ENCODE measurements around the gene MRPL18. TPM values are rescaled to one million over a fixed set of nuclear protein-coding genes. Genes with fewer than 3 reads are reported as not detected.

Gene MRPL18
- total RNA-seq, 4 donors from 2014 or later = 38.0 to 85.2 (median 74.1) TPM

GRCh38 chr6:159833997-159834603 lies 43.8 kb downstream of the MRPL18 start:
- H3K27ac ChIP-seq = no peak overlapping the region
- peaks cover 0 to 10% (median 3%) of the 10 kb centered on the region in 4 donors for H3K4me1 ChIP-seq
- DNase-seq (ENCODE audit: low spot score in 2 of 2) = no peak
- no peaks in the 10 kb centered on the region for H3K36me3 ChIP-seq
- 82 to 88% methylated on average over 5 of the region's 5 CpGs for WGBS, 2 donors
- no peaks in the 10 kb centered on the region for H3K27me3 ChIP-seq
- no peaks in the 10 kb centered on the region for H3K9me3 ChIP-seq
- no peak for TF ChIP-seq POLR2A (IDR thresholded peaks at IDR 0.05)
- TF ChIP-seq EP300 (IDR thresholded peaks at IDR 0.05) = no peak
- TF ChIP-seq, protein P1, sequence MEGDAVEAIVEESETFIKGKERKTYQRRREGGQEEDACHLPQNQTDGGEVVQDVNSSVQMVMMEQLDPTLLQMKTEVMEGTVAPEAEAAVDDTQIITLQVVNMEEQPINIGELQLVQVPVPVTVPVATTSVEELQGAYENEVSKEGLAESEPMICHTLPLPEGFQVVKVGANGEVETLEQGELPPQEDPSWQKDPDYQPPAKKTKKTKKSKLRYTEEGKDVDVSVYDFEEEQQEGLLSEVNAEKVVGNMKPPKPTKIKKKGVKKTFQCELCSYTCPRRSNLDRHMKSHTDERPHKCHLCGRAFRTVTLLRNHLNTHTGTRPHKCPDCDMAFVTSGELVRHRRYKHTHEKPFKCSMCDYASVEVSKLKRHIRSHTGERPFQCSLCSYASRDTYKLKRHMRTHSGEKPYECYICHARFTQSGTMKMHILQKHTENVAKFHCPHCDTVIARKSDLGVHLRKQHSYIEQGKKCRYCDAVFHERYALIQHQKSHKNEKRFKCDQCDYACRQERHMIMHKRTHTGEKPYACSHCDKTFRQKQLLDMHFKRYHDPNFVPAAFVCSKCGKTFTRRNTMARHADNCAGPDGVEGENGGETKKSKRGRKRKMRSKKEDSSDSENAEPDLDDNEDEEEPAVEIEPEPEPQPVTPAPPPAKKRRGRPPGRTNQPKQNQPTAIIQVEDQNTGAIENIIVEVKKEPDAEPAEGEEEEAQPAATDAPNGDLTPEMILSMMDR (IDR thresholded peaks at IDR 0.05) = no peak
- H3K4me3 ChIP-seq = no peak overlapping the region

- peak overlapping the region in 1 of 4 donors; percentile 31 for H3K4me3 ChIP-seq
- H3K27ac ChIP-seq = peak overlapping the region in 2 of 4 donors; percentile 56 to 64
- H3K4me1 ChIP-seq = peaks cover 0 to 10% (median 3%) of the 10 kb centered on the region in 4 donors
- H3K9me3 ChIP-seq = no peaks in the 10 kb centered on the region
- WGBS, 2 donors = 75 to 76% methylated on average over 29 of the region's 29 CpGs
- H3K27me3 ChIP-seq = no peaks in the 10 kb centered on the region
- DNase-seq (ENCODE audit: low spot score in 2 of 2) = no peak
- no peaks in the 10 kb centered on the region for H3K36me3 ChIP-seq
- TF ChIP-seq EP300 (IDR thresholded peaks at IDR 0.05) (no peak), POLR2A (IDR thresholded peaks at IDR 0.05) (no peak)
- TF ChIP-seq, protein P1 (IDR thresholded peaks at IDR 0.05) = no peak
Measured at GRCh38 chr6:159836718-159837490, 46.6 kb downstream of the MRPL18 start.

GRCh38 chr6:159837511-159837910 lies 47.2 kb downstream of the MRPL18 start:
- WGBS, 2 donors = 82 to 94% methylated on average over 8 of the region's 8 CpGs
- TF ChIP-seq EP300 (IDR thresholded peaks at IDR 0.05) (no peak), POLR2A (IDR thresholded peaks at IDR 0.05) (no peak)
- TF ChIP-seq, protein P1 (IDR thresholded peaks at IDR 0.05) = no peak
- H3K4me3 ChIP-seq = no peak overlapping the region
- no peaks in the 10 kb centered on the region for H3K9me3 ChIP-seq
- DNase-seq (ENCODE audit: low spot score in 2 of 2) = no peak
- H3K27ac ChIP-seq = no peak overlapping the region
- no peaks in the 10 kb centered on the region for H3K27me3 ChIP-seq
- H3K4me1 ChIP-seq = peaks cover 0 to 10% (median 3%) of the 10 kb centered on the region in 4 donors
- H3K36me3 ChIP-seq = no peaks in the 10 kb centered on the region

DNA sequence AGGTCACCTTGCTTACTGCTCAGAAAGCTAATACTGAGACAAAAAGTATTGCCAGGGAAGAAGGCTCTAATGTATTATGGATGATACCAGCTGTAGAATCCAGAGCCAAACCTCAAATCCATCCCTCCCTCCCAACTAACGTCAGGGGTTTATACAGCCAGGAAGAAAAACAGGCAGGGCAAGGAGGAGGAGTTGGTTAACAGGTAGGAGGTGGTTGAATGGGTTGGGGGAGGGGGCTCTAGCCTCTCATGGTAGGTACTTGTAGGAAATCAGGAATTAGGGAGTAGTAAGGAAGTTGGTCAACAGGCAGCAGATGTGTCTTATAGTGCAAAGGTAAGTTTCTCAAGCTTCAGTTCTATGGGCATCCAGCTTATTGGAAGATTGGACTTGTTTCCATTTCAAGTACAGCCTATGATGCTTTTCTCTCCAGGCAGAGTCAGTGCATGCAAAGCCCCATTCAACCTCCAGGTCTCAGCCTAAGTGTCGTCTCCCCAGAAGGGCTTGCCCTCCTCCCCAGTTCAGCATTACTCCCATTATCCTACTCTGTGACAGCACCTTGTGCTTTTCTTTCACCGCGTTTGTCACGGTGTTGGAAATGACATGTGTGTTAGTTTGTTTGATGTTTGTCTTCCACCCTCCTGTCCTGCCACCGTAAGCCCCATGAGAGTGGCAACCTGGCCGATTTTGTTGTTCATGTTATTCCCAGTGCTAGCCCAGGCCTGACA lies 47.9 kb downstream of the MRPL18 start:
- Histone ChIP-seq H3K36me3 (no peaks in the 10 kb centered on the region), H3K27me3 (no peaks in the 10 kb centered on the region), H3K9me3 (no peaks in the 10 kb centered on the region), H3K4me1 (peaks cover 0 to 10% (median 3%) of the 10 kb centered on the region in 4 donors), H3K4me3 (no peak overlapping the region), H3K27ac (no peak overlapping the region)
- no peak for DNase-seq (ENCODE audit: low spot score in 2 of 2)
- WGBS, 2 donors = 76 to 81% methylated on average over 7 of the region's 7 CpGs
- TF ChIP-seq, protein P1 (IDR thresholded peaks at IDR 0.05) = no peak
- TF ChIP-seq EP300 (IDR thresholded peaks at IDR 0.05) (no peak), POLR2A (IDR thresholded peaks at IDR 0.05) (no peak)
